Measurements from ENCODE around the gene H6PD. TPM values are rescaled to one million over a fixed set of nuclear protein-coding genes. Genes with fewer than 3 reads are reported as not detected.

H6PD gene
- total and polyA plus RNA-seq, 2 experiments from 2014 or later: 1.2 to 4.7 TPM

DNA sequence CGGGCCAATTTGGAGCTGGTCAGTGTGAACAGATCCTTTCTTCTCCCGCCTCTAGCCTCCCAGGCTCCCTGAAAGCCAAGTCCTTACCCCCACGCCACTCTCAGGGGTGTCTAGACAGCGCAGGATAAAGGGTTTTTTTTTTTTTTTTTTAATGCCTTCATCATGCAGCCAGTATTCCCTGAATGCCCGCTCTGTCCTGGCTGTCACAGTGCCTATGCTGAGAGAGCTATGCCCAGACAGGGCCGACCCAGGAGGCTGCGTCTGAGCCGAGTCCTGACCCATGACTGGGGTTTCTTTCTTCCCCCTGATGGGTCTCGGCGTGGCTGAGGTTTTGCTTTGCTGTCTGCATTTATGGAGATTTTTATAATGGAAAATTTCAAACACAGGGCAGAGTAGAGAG is 76.5 kb downstream of the H6PD start (continued):
- TF ChIP-seq NANOG (IDR thresholded peaks at IDR 0.05; ENCODE audit: borderline replicate concordance) (no peak), POLR2AphosphoS5 (IDR thresholded peaks at IDR 0.05; ENCODE audit: low read depth) (no peak), ZNF114 (CRISPR knock-in tag; IDR thresholded peaks at IDR 0.05) (no peak)
- TF ChIP-seq, protein P1, sequence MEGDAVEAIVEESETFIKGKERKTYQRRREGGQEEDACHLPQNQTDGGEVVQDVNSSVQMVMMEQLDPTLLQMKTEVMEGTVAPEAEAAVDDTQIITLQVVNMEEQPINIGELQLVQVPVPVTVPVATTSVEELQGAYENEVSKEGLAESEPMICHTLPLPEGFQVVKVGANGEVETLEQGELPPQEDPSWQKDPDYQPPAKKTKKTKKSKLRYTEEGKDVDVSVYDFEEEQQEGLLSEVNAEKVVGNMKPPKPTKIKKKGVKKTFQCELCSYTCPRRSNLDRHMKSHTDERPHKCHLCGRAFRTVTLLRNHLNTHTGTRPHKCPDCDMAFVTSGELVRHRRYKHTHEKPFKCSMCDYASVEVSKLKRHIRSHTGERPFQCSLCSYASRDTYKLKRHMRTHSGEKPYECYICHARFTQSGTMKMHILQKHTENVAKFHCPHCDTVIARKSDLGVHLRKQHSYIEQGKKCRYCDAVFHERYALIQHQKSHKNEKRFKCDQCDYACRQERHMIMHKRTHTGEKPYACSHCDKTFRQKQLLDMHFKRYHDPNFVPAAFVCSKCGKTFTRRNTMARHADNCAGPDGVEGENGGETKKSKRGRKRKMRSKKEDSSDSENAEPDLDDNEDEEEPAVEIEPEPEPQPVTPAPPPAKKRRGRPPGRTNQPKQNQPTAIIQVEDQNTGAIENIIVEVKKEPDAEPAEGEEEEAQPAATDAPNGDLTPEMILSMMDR (conservative IDR thresholded peaks at IDR 0.05; ENCODE audit: low read depth in 2 of 2): no peak

DNA sequence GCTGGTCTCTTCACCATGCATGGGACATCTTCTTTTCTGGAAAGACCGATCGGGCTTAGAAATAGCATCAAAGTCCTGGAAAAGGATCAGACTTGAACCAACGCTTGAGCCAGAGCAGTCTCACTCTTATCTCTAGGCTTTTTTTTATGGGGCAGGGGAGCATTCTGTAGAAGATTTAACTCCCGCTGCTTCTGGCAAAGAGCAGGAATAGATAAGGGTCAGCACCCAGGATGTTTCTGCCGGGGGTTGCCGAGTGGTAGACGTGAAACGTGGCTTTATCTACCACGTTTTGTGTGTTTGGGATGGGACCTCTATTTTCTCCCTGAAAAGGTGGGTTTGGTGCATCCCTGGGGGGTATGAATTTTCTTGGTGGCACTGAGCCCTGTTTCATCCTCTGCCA is 76.9 kb downstream of the H6PD start:
- DNase-seq (ENCODE audit: low spot score) (no peak), ATAC-seq (no peak)
- no peaks in the 10 kb centered on the region for H3K9me2 ChIP-seq (ENCODE audit: insufficient read depth)
- Mint-ChIP-seq H3K4me1 (no peaks in the 10 kb centered on the region; the same call in 2 of the 3 replicates), H3K9me3 (no peaks in the 10 kb centered on the region), H3K27ac (no peak overlapping the region), H3K27me3 (ENCODE audit: insufficient read depth, low read depth, poor library complexity) (peaks cover 7% of the 10 kb centered on the region), H3K36me3 (ENCODE audit: low read depth) (no peaks in the 10 kb centered on the region), H3K4me3 (no peak overlapping the region)
- no peak overlapping the region for H3K4me3 ChIP-seq
- H3K27me3 ChIP-seq (ENCODE audit: insufficient read depth): no peaks in the 10 kb centered on the region
- no peaks in the 10 kb centered on the region for H3K4me1 ChIP-seq (ENCODE audit: insufficient read depth)
- H3K79me2 ChIP-seq (replicated peaks; ENCODE audit: insufficient read depth): no peaks in the 10 kb centered on the region
- no peaks in the 10 kb centered on the region for H3K36me3 ChIP-seq (ENCODE audit: insufficient read depth)
- H3K27ac ChIP-seq (ENCODE audit: low read depth): no peak overlapping the region
- no peaks in the 10 kb centered on the region for H4K20me1 ChIP-seq (replicated peaks; ENCODE audit: insufficient read depth)
- no peak overlapping the region for H2AFZ ChIP-seq
- H3F3A ChIP-seq (replicated peaks; ENCODE audit: low read depth): no peaks in the 10 kb centered on the region
- no peak overlapping the region for H3K4me2 ChIP-seq
- TF ChIP-seq STAT1 (IDR thresholded peaks at IDR 0.05; ENCODE audit: unreplicated experiment) (no peak), CREB1 (CRISPR knock-in tag; IDR thresholded peaks at IDR 0.05; ENCODE audit: low read depth) (no peak), POLR2AphosphoS5 (IDR thresholded peaks at IDR 0.05; ENCODE audit: low read depth) (no peak), EZH2 (IDR thresholded peaks at IDR 0.05; ENCODE audit: low read depth, unreplicated experiment) (no peak), ZNF114 (CRISPR knock-in tag; IDR thresholded peaks at IDR 0.05) (no peak), ZNF331 (CRISPR knock-in tag; IDR thresholded peaks at IDR 0.05; ENCODE audit: low read depth) (no peak), EZH2phosphoT487 (IDR thresholded peaks at IDR 0.05; ENCODE audit: unreplicated experiment) (no peak), NANOG (IDR thresholded peaks at IDR 0.05; ENCODE audit: borderline replicate concordance) (no peak)
- TF ChIP-seq, protein P1 (conservative IDR thresholded peaks at IDR 0.05; ENCODE audit: low read depth in 2 of 2): no peak
- TF ChIP-seq, protein P2, sequence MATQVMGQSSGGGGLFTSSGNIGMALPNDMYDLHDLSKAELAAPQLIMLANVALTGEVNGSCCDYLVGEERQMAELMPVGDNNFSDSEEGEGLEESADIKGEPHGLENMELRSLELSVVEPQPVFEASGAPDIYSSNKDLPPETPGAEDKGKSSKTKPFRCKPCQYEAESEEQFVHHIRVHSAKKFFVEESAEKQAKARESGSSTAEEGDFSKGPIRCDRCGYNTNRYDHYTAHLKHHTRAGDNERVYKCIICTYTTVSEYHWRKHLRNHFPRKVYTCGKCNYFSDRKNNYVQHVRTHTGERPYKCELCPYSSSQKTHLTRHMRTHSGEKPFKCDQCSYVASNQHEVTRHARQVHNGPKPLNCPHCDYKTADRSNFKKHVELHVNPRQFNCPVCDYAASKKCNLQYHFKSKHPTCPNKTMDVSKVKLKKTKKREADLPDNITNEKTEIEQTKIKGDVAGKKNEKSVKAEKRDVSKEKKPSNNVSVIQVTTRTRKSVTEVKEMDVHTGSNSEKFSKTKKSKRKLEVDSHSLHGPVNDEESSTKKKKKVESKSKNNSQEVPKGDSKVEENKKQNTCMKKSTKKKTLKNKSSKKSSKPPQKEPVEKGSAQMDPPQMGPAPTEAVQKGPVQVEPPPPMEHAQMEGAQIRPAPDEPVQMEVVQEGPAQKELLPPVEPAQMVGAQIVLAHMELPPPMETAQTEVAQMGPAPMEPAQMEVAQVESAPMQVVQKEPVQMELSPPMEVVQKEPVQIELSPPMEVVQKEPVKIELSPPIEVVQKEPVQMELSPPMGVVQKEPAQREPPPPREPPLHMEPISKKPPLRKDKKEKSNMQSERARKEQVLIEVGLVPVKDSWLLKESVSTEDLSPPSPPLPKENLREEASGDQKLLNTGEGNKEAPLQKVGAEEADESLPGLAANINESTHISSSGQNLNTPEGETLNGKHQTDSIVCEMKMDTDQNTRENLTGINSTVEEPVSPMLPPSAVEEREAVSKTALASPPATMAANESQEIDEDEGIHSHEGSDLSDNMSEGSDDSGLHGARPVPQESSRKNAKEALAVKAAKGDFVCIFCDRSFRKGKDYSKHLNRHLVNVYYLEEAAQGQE (IDR thresholded peaks at IDR 0.05; ENCODE audit: unreplicated experiment): no peak
- TF ChIP-seq, protein P3, sequence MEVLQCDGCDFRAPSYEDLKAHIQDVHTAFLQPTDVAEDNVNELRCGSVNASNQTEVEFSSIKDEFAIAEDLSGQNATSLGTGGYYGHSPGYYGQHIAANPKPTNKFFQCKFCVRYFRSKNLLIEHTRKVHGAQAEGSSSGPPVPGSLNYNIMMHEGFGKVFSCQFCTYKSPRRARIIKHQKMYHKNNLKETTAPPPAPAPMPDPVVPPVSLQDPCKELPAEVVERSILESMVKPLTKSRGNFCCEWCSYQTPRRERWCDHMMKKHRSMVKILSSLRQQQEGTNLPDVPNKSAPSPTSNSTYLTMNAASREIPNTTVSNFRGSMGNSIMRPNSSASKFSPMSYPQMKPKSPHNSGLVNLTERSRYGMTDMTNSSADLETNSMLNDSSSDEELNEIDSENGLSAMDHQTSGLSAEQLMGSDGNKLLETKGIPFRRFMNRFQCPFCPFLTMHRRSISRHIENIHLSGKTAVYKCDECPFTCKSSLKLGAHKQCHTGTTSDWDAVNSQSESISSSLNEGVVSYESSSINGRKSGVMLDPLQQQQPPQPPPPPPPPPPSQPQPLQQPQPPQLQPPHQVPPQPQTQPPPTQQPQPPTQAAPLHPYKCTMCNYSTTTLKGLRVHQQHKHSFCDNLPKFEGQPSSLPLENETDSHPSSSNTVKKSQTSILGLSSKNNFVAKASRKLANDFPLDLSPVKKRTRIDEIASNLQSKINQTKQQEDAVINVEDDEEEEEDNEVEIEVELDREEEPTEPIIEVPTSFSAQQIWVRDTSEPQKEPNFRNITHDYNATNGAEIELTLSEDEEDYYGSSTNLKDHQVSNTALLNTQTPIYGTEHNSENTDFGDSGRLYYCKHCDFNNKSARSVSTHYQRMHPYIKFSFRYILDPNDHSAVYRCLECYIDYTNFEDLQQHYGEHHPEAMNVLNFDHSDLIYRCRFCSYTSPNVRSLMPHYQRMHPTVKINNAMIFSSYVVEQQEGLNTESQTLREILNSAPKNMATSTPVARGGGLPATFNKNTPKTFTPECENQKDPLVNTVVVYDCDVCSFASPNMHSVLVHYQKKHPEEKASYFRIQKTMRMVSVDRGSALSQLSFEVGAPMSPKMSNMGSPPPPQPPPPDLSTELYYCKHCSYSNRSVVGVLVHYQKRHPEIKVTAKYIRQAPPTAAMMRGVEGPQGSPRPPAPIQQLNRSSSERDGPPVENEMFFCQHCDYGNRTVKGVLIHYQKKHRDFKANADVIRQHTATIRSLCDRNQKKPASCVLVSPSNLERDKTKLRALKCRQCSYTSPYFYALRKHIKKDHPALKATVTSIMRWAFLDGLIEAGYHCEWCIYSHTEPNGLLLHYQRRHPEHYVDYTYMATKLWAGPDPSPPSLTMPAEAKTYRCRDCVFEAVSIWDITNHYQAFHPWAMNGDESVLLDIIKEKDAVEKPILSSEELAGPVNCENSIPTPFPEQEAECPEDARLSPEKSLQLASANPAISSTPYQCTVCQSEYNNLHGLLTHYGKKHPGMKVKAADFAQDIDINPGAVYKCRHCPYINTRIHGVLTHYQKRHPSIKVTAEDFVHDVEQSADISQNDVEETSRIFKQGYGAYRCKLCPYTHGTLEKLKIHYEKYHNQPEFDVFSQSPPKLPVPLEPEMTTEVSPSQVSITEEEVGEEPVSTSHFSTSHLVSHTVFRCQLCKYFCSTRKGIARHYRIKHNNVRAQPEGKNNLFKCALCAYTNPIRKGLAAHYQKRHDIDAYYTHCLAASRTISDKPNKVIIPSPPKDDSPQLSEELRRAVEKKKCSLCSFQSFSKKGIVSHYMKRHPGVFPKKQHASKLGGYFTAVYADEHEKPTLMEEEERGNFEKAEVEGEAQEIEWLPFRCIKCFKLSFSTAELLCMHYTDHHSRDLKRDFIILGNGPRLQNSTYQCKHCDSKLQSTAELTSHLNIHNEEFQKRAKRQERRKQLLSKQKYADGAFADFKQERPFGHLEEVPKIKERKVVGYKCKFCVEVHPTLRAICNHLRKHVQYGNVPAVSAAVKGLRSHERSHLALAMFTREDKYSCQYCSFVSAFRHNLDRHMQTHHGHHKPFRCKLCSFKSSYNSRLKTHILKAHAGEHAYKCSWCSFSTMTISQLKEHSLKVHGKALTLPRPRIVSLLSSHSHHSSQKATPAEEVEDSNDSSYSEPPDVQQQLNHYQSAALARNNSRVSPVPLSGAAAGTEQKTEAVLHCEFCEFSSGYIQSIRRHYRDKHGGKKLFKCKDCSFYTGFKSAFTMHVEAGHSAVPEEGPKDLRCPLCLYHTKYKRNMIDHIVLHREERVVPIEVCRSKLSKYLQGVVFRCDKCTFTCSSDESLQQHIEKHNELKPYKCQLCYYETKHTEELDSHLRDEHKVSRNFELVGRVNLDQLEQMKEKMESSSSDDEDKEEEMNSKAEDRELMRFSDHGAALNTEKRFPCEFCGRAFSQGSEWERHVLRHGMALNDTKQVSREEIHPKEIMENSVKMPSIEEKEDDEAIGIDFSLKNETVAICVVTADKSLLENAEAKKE (CRISPR knock-in tag; IDR thresholded peaks at IDR 0.05): no peak
